OCI-LY1 (cell line): ENCODE measurements around the gene ECSCR.

ENCODE experiments used
- H2AFZ ChIP-seq: fragments of 200-600 bp; sonication (generic), shearing (Covaris generic); 2 replicates; pipeline ENCODE4 v1.6.0; 2014; ENCODE audit warnings: antibody characterized with exemption, mild to moderate bottlenecking, low read length
- H3F3A ChIP-seq: fragments of 200-600 bp; sonication (generic), shearing (Covaris generic); 2 replicates; pipeline ENCODE4 v1.6.0; 2014; ENCODE audit warnings: mild to moderate bottlenecking, antibody characterized with exemption, low read length, moderate library complexity; ENCODE audit not compliant: insufficient read depth
- H3K27ac ChIP-seq: fragments of 200-600 bp; sonication (generic); 2 replicates; pipeline ENCODE4 v1.5.1; 2014; ENCODE audit warnings: low read length, mixed run types, mild to moderate bottlenecking, low read depth; ENCODE audit not compliant: poor library complexity, severe bottlenecking
- H3K27me3 ChIP-seq: fragments of 200-600 bp; sonication (generic); 2 replicates; pipeline ENCODE4 v1.6.0; 2014; ENCODE audit warnings: antibody characterized with exemption, mild to moderate bottlenecking, low read length, moderate library complexity; ENCODE audit not compliant: insufficient read depth
- H3K36me3 ChIP-seq: fragments of 200-600 bp; sonication (generic); 2 replicates; pipeline ENCODE4 v1.6.1; 2014; ENCODE audit warnings: mild to moderate bottlenecking, antibody characterized with exemption, low read length, moderate library complexity, mixed read lengths; ENCODE audit not compliant: insufficient read depth
- H3K4me1 ChIP-seq: fragments of 200-600 bp; sonication (generic); 2 replicates; pipeline ENCODE4 v1.5.1; 2014; ENCODE audit warnings: mild to moderate bottlenecking, low read length, moderate library complexity; ENCODE audit not compliant: insufficient read depth, severe bottlenecking
- H3K4me2 ChIP-seq: fragments of 200-600 bp; sonication (generic), shearing (Covaris generic); 2 replicates; pipeline ENCODE4 v1.6.1; 2014; ENCODE audit warnings: low read length
- H3K4me3 ChIP-seq: fragments of 200-600 bp; sonication (generic); 2 replicates; pipeline ENCODE4 v1.5.1; 2014; ENCODE audit warnings: low read length, low read depth, mild to moderate bottlenecking, mixed read lengths; ENCODE audit not compliant: poor library complexity, severe bottlenecking
- H3K79me2 ChIP-seq: fragments of 200-600 bp; shearing (Covaris generic); 2 replicates; pipeline ENCODE4 v1.6.1; 2016; ENCODE audit warnings: mixed run types, low read length, mixed read lengths; ENCODE audit not compliant: insufficient read depth
- H3K9ac ChIP-seq: fragments of 200-600 bp; sonication (generic), shearing (Covaris generic); 2 replicates; pipeline ENCODE4 v1.6.1; 2014; ENCODE audit warnings: mild to moderate bottlenecking, low read length, mixed read lengths
- H3K9me2 ChIP-seq: fragments of 200-600 bp; sonication (generic), shearing (Covaris generic); 2 replicates; pipeline ENCODE4 v1.6.1; 2014; ENCODE audit warnings: low read depth, mild to moderate bottlenecking, low read length, mixed read lengths
- H3K9me3 ChIP-seq: fragments of 200-600 bp; shearing (Covaris generic); 2 replicates; pipeline ENCODE4 v1.6.1; 2014; ENCODE audit warnings: low read length, mixed read lengths
- H4K20me1 ChIP-seq: fragments of 200-600 bp; sonication (generic), shearing (Covaris generic); 2 replicates; pipeline ENCODE4 v1.6.0; 2016; ENCODE audit warnings: mild to moderate bottlenecking, low read length; ENCODE audit not compliant: insufficient read depth
- CTCF ChIP-seq: fragments of 200-600 bp; sonication (generic), shearing (Covaris generic); IDR thresholded peaks from 2 replicates; pipeline ENCODE4 v1.5.1; 2017; ENCODE audit warnings: mild to moderate bottlenecking, antibody characterized with exemption, low read length, moderate library complexity, mixed read lengths
- EZH2 ChIP-seq: fragments of 200-600 bp; sonication (generic), shearing (Covaris generic); IDR thresholded peaks from 2 replicates; pipeline ENCODE4 v1.8.0; 2017; ENCODE audit warnings: borderline replicate concordance, mixed run types, mild to moderate bottlenecking, antibody characterized with exemption, low read length, moderate library complexity, mixed read lengths

The ECSCR gene

GRCh38 chr5:139402561-139403158 lies 59.9 kb downstream of the ECSCR start:
- H4K20me1 ChIP-seq: no peaks in the 10 kb centered on the region
- no peaks in the 10 kb centered on the region for H3K27me3 ChIP-seq
- H3K27ac ChIP-seq: peak overlapping the region; percentile 89
- no peaks in the 10 kb centered on the region for H3K9me3 ChIP-seq
- H3K79me2 ChIP-seq: no peaks in the 10 kb centered on the region
- no peaks in the 10 kb centered on the region for H3K9me2 ChIP-seq
- no peak for TF ChIP-seq EZH2
- TF ChIP-seq CTCF: peak; percentile 79
- H3K36me3 ChIP-seq: no peaks in the 10 kb centered on the region
- peak overlapping the region; percentile 84 for H3K4me2 ChIP-seq
- peak overlapping the region; percentile 62 for H3K4me3 ChIP-seq
- H3K9ac ChIP-seq: peak overlapping the region; percentile 58; the same call in 1 of the 2 replicates
- no peaks in the 10 kb centered on the region for H3F3A ChIP-seq
- no peak overlapping the region for H2AFZ ChIP-seq
- H3K4me1 ChIP-seq: peaks cover 26% of the 10 kb centered on the region

GRCh38 chr5:139401546-139401945 lies 61.0 kb downstream of the ECSCR start:
- no peaks in the 10 kb centered on the region for H3K36me3 ChIP-seq
- H3K4me1 ChIP-seq: peaks cover 18% of the 10 kb centered on the region
- no peaks in the 10 kb centered on the region for H3K9me2 ChIP-seq
- H3F3A ChIP-seq: no peaks in the 10 kb centered on the region
- H4K20me1 ChIP-seq: no peaks in the 10 kb centered on the region
- TF ChIP-seq CTCF (no peak), EZH2 (no peak)
- H3K27me3 ChIP-seq: no peaks in the 10 kb centered on the region
- H3K79me2 ChIP-seq: no peaks in the 10 kb centered on the region
- no peaks in the 10 kb centered on the region for H3K9me3 ChIP-seq
- H3K4me2 ChIP-seq: no peak overlapping the region
- no peak overlapping the region for H3K9ac ChIP-seq
- H2AFZ ChIP-seq: no peak overlapping the region
- H3K4me3 ChIP-seq: no peak overlapping the region
- H3K27ac ChIP-seq: no peak overlapping the region

GRCh38 chr5:139399501-139400121 lies 62.9 kb downstream of the ECSCR start:
- H3K79me2 ChIP-seq: no peaks in the 10 kb centered on the region
- no peaks in the 10 kb centered on the region for H3K9me2 ChIP-seq
- no peak overlapping the region for H2AFZ ChIP-seq
- H3K4me2 ChIP-seq: no peak overlapping the region
- peaks cover 34% of the 10 kb centered on the region for H3K4me1 ChIP-seq
- TF ChIP-seq EZH2: no peak
- no peak for TF ChIP-seq CTCF
- no peak overlapping the region for H3K4me3 ChIP-seq
- no peaks in the 10 kb centered on the region for H3F3A ChIP-seq
- no peak overlapping the region for H3K27ac ChIP-seq
- H4K20me1 ChIP-seq: no peaks in the 10 kb centered on the region
- no peaks in the 10 kb centered on the region for H3K27me3 ChIP-seq
- H3K9ac ChIP-seq: no peak overlapping the region
- no peaks in the 10 kb centered on the region for H3K9me3 ChIP-seq
- H3K36me3 ChIP-seq: no peaks in the 10 kb centered on the region; the same call in 1 of the 2 replicates
